ENCODE measurements around the gene STX16. TPM values are rescaled to one million over a fixed set of nuclear protein-coding genes. Genes with fewer than 3 reads are reported as not detected.

The STX16 gene
- total and polyA plus RNA-seq, 2 of the 13 experiments (the other 11 are each of a cell fraction or from before 2014, with no cell fraction given): 28.0 to 72.7 TPM

GRCh38 chr20:58717278-58718091 lies 66.4 kb downstream of the STX16 start:
- 65% methylated on average over 23 of the region's 23 CpGs for WGBS (ENCODE audit: low lambda C conversion rate)
- Histone ChIP-seq H3K79me2 (ENCODE audit: insufficient read depth, low read length) (no peaks in the 10 kb centered on the region), H3K4me2 (ENCODE audit: low read depth, low read length) (peak overlapping the region; percentile 48), H4K20me1 (ENCODE audit: insufficient read depth, low read length) (no peaks in the 10 kb centered on the region; the same call in 1 of the 2 replicates), H3K4me3 (replicated peaks in 1 of 3; ENCODE audit: insufficient read depth in 1 of 3, low read depth in 2 of 3, low read length in 3 of 3) (peak overlapping the region in 1 of 3 experiments; percentile 44; a peak in 1 of 6 replicates), H3K9me3 (ENCODE audit: low read length) (no peaks in the 10 kb centered on the region), H3K36me3 (replicated peaks in 1 of 2; ENCODE audit: control insufficient read depth in 1 of 2, insufficient read depth in 2 of 2, low read length in 2 of 2) (no peaks in the 10 kb centered on the region), H3K9ac (ENCODE audit: insufficient read depth, low read depth, low read length) (no peak overlapping the region), H2AFZ (ENCODE audit: low read length) (no peak overlapping the region), H3K27ac (ENCODE audit: extremely low read length, insufficient read depth, low read length) (no peak overlapping the region), H3K4me1 (ENCODE audit: insufficient read depth, low read length) (peaks cover 23% of the 10 kb centered on the region), H3K27me3 (ENCODE audit: control insufficient read depth in 1 of 2, insufficient read depth in 2 of 2, low read length in 2 of 2) (peaks cover 9 to 30% of the 10 kb centered on the region in 2 experiments; a peak in 4 of 5 replicates)
- DNase-seq (ENCODE audit: low spot score): no peak
- BruUV-seq (replicated peaks): no TSS peak
- POLR2A ChIA-PET: interaction anchor here (1.1 kb wide), 1 partner anchor 11 kb away, joined by 3 read pairs; no protein-coding TSS in a partner anchor
- CTCF ChIA-PET (ENCODE audit: low intra/inter-chr PET ratio, low total read pairs): no interaction called here
- intact Hi-C loops (cut with micrococcal nuclease; ENCODE audit: unreplicated experiment): no loop called here
- peak; percentile 22 for ATAC-seq
- FAIRE-seq: no peak
- in situ Hi-C loops (cut with HindIII; ENCODE audit: extremely low pct_ligation_motif_present, low pct_unique_long_range_greater_than_20kb): no loop called here
- TF ChIP-seq WIZ (CRISPR knock-in tag; IDR thresholded peaks at IDR 0.05): no peak
- no peak for TF ChIP-seq HOXA3 (CRISPR knock-in tag; IDR thresholded peaks at IDR 0.05)
- no peak for TF ChIP-seq PHF5A (CRISPR knock-in tag; IDR thresholded peaks at IDR 0.05; ENCODE audit: low read depth, unreplicated experiment)
- no peak for TF ChIP-seq AHR (CRISPR knock-in tag; IDR thresholded peaks at IDR 0.05)
- no peak for TF ChIP-seq ELF1 (CRISPR knock-in tag; IDR thresholded peaks at IDR 0.05)
- no peak for TF ChIP-seq ZMAT5 (CRISPR knock-in tag; IDR thresholded peaks at IDR 0.05; ENCODE audit: borderline replicate concordance, low read depth)
- TF ChIP-seq HMG20B (CRISPR knock-in tag; conservative IDR thresholded peaks at IDR 0.05): no peak
- 0 out of 2 replicates have a peak, but pooled peaks have one; percentile 32 for TF ChIP-seq ZNF75D (CRISPR knock-in tag; IDR thresholded peaks at IDR 0.05; ENCODE audit: borderline replicate concordance)
- peak; percentile 3 for TF ChIP-seq AGO1 (IDR thresholded peaks at IDR 0.05; ENCODE audit: low read depth, low read length, poor library complexity, severe bottlenecking)
- peak; percentile 32; the same call in 1 of the 2 replicates for TF ChIP-seq ZNF607 (CRISPR knock-in tag; IDR thresholded peaks at IDR 0.05; ENCODE audit: borderline replicate concordance)
- TF ChIP-seq SNRNP70 (IDR thresholded peaks at IDR 0.05; ENCODE audit: low read depth, low read length): no peak
- TF ChIP-seq POLR2AphosphoS2 (IDR thresholded peaks at IDR 0.05; ENCODE audit: low read depth, low read length): no peak
- TF ChIP-seq ZBTB3 (CRISPR knock-in tag; IDR thresholded peaks at IDR 0.05; ENCODE audit: borderline replicate concordance, low read depth): no peak
- TF ChIP-seq ZNF598 (CRISPR knock-in tag; IDR thresholded peaks at IDR 0.05; ENCODE audit: borderline replicate concordance): peak; percentile 46; the same call in 1 of the 2 replicates
- TF ChIP-seq ZC3H4 (CRISPR knock-in tag; IDR thresholded peaks at IDR 0.05; ENCODE audit: borderline replicate concordance): no peak
- TF ChIP-seq STAT6 (CRISPR knock-in tag; IDR thresholded peaks at IDR 0.05; ENCODE audit: borderline replicate concordance): no peak
- TF ChIP-seq KDM2A (CRISPR knock-in tag; IDR thresholded peaks at IDR 0.05; ENCODE audit: borderline replicate concordance, low read depth): 0 out of 2 replicates have a peak, but pooled peaks have one; percentile 18
- TF ChIP-seq ZNF644 (CRISPR knock-in tag; IDR thresholded peaks at IDR 0.05; ENCODE audit: low read depth): no peak
- no peak for TF ChIP-seq ZNF34 (CRISPR knock-in tag; IDR thresholded peaks at IDR 0.05; ENCODE audit: borderline replicate concordance)
- TF ChIP-seq THRA (CRISPR knock-in tag; IDR thresholded peaks at IDR 0.05; ENCODE audit: borderline replicate concordance): no peak
